HG03520 (cell line): ENCODE results near the gene MCCC1.
A peak's percentile ranks its signal among the peaks of the same experiment; 100 is the strongest.

Source experiments
- ATAC-seq: cut with Tn5 transposase; IDR thresholded peaks from one replicate; pipeline ENCODE4 v1.9.1; 2021; ENCODE audit warnings: mild to moderate bottlenecking, moderate library complexity; ENCODE audit not compliant: unreplicated experiment

MCCC1 gene

GRCh38 chr3:183058351-183058750 is 40.9 kb downstream of the MCCC1 start:
- ATAC-seq: no peak

- ATAC-seq: no peak
Observed at GRCh38 chr3:183050706-183051105, 48.6 kb downstream of the MCCC1 start.

GRCh38 chr3:183046883-183047282 is 52.4 kb downstream of the MCCC1 start:
- no peak for ATAC-seq

- ATAC-seq: peak; percentile 90
Observed at GRCh38 chr3:183044547-183045229, 54.6 kb downstream of the MCCC1 start.

GRCh38 chr3:183038757-183039156 is 60.5 kb downstream of the MCCC1 start:
- no peak for ATAC-seq

GRCh38 chr3:183038221-183038620 is 61.1 kb downstream of the MCCC1 start:
- ATAC-seq: no peak

- no peak for ATAC-seq
Observed at GRCh38 chr3:183033746-183034145, 65.5 kb downstream of the MCCC1 start.

- ATAC-seq: no peak
Observed at GRCh38 chr3:183032880-183033555, 66.3 kb downstream of the MCCC1 start.

- ATAC-seq: no peak
Observed at GRCh38 chr3:183031826-183032225, 67.5 kb downstream of the MCCC1 start.

- no peak for ATAC-seq
Observed at GRCh38 chr3:183028416-183028815, 70.9 kb downstream of the MCCC1 start.

- no peak for ATAC-seq
Observed at GRCh38 chr3:183027276-183027675, 72.0 kb downstream of the MCCC1 start.

GRCh38 chr3:183022936-183023516 is 76.3 kb downstream of the MCCC1 start:
- no peak for ATAC-seq

- no peak for ATAC-seq
Observed at GRCh38 chr3:183018421-183019192, 80.7 kb downstream of the MCCC1 start.

- no peak for ATAC-seq
Observed at GRCh38 chr3:183015185-183015584, 84.1 kb downstream of the MCCC1 start.

GRCh38 chr3:183013856-183014255 is 85.4 kb downstream of the MCCC1 start:
- ATAC-seq: no peak

- ATAC-seq: no peak
Observed at GRCh38 chr3:183013074-183013473, 86.2 kb downstream of the MCCC1 start.

GRCh38 chr3:183008800-183009199 is 90.5 kb downstream of the MCCC1 start:
- no peak for ATAC-seq

- no peak for ATAC-seq
Observed at GRCh38 chr3:183008303-183008702, 91.0 kb downstream of the MCCC1 start.

GRCh38 chr3:183006396-183007002 is 92.8 kb downstream of the MCCC1 start:
- no peak for ATAC-seq

- ATAC-seq: no peak
Observed at GRCh38 chr3:182999767-183000166, 99.5 kb downstream of the MCCC1 start.
